GM18505 (cell line): ENCODE results near the gene ART1.

Experiments used
- ATAC-seq: cut with Tn5 transposase; IDR thresholded peaks from one replicate; pipeline ENCODE4 v1.9.1; 2021; ENCODE audit not compliant: unreplicated experiment
- POLR2A ChIP-seq: IDR thresholded peaks from 4 replicates; pipeline ENCODE4 v1.6.1; 2011; ENCODE audit warnings: borderline replicate concordance; ENCODE audit not compliant: insufficient read depth, insufficient read length; ENCODE audit errors: extremely low read depth

ART1 gene

GRCh38 chr11:3665336-3666022, 20.6 kb downstream of the ART1 start:
- TF ChIP-seq POLR2A: no peak
- ATAC-seq: no peak

GRCh38 chr11:3666023-3666530, 21.1 kb downstream of the ART1 start:
- no peak for ATAC-seq

GRCh38 chr11:3667149-3668035, 22.5 kb downstream of the ART1 start:
- no peak for ATAC-seq
- TF ChIP-seq POLR2A: no peak

More at GRCh38 chr11:3666023-3666530, 21.1 kb downstream of the ART1 start:
- TF ChIP-seq POLR2A: no peak

- no peak for ATAC-seq
- no peak for TF ChIP-seq POLR2A
Observed at GRCh38 chr11:3669128-3669527, 24.2 kb downstream of the ART1 start.

GRCh38 chr11:3669742-3670183, 24.8 kb downstream of the ART1 start:
- TF ChIP-seq POLR2A: no peak
- no peak for ATAC-seq

- no peak for TF ChIP-seq POLR2A
- ATAC-seq: no peak
Observed at GRCh38 chr11:3671334-3672254, 26.7 kb downstream of the ART1 start, which contains the start of gene CHRNA10. Gene CHRNA10, minus strand, starts transcription at chr11:3671384. Its CDS starts 72 bp downstream, at chr11:3671312.

- no peak for TF ChIP-seq POLR2A
- no peak for ATAC-seq
Observed at GRCh38 chr11:3674189-3674588, 29.3 kb downstream of the ART1 start.

- ATAC-seq: no peak
- no peak for TF ChIP-seq POLR2A
Observed at GRCh38 chr11:3675971-3676370, 31.0 kb downstream of the ART1 start.

- ATAC-seq: no peak
Observed at GRCh38 chr11:3679077-3679476, 34.1 kb downstream of the ART1 start.

GRCh38 chr11:3683039-3683438, 38.1 kb downstream of the ART1 start:
- no peak for TF ChIP-seq POLR2A
- no peak for ATAC-seq

More at GRCh38 chr11:3679077-3679476, 34.1 kb downstream of the ART1 start:
- no peak for TF ChIP-seq POLR2A

- no peak for TF ChIP-seq POLR2A
- ATAC-seq: no peak
Observed at GRCh38 chr11:3684129-3684818, 39.3 kb downstream of the ART1 start.

- ATAC-seq: no peak
- no peak for TF ChIP-seq POLR2A
Observed at GRCh38 chr11:3684819-3685172, 39.9 kb downstream of the ART1 start.

GRCh38 chr11:3685923-3686322, 41.0 kb downstream of the ART1 start:
- TF ChIP-seq POLR2A: no peak
- ATAC-seq: no peak

- no peak for TF ChIP-seq POLR2A
- ATAC-seq: no peak
Observed at GRCh38 chr11:3686751-3687150, 41.8 kb downstream of the ART1 start.
